Subcutaneous adipose tissue (tissue), 4 donors: ENCODE results near the gene IGSF21. TPM values are rescaled to one million over a fixed set of nuclear protein-coding genes. Genes with fewer than 3 reads are reported as not detected.

Source experiments
- total RNA-seq, 4 donors: library from RNA; depleted of rRNA; stranded (reverse); fragments of >200 nt; gene quantifications; one replicate each; pipeline ENCODE4 v1.1.0, GENCODE V29; 2016
- TF ChIP-seq, protein P1 (sequence below): fragments of 450-650 bp; IDR thresholded peaks from one replicate; pipeline ENCODE4 v1.5.1; 2016; ENCODE audit warnings: low read depth, mild to moderate bottlenecking, control low read depth, antibody characterized with exemption, moderate library complexity

IGSF21 gene
- total RNA-seq, 4 donors from 2014 or later = 0.98 to 12.6 (median 4.4) TPM; not detected in 1

GRCh38 chr1:18141661-18142060 is 34.1 kb downstream of the IGSF21 start:
- TF ChIP-seq, protein P1, sequence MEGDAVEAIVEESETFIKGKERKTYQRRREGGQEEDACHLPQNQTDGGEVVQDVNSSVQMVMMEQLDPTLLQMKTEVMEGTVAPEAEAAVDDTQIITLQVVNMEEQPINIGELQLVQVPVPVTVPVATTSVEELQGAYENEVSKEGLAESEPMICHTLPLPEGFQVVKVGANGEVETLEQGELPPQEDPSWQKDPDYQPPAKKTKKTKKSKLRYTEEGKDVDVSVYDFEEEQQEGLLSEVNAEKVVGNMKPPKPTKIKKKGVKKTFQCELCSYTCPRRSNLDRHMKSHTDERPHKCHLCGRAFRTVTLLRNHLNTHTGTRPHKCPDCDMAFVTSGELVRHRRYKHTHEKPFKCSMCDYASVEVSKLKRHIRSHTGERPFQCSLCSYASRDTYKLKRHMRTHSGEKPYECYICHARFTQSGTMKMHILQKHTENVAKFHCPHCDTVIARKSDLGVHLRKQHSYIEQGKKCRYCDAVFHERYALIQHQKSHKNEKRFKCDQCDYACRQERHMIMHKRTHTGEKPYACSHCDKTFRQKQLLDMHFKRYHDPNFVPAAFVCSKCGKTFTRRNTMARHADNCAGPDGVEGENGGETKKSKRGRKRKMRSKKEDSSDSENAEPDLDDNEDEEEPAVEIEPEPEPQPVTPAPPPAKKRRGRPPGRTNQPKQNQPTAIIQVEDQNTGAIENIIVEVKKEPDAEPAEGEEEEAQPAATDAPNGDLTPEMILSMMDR = no peak

- TF ChIP-seq, protein P1 = no peak
Measured at GRCh38 chr1:18142471-18142870, 34.9 kb downstream of the IGSF21 start.

- TF ChIP-seq, protein P1 = no peak
Measured at GRCh38 chr1:18142969-18143368, 35.4 kb downstream of the IGSF21 start.

DNA sequence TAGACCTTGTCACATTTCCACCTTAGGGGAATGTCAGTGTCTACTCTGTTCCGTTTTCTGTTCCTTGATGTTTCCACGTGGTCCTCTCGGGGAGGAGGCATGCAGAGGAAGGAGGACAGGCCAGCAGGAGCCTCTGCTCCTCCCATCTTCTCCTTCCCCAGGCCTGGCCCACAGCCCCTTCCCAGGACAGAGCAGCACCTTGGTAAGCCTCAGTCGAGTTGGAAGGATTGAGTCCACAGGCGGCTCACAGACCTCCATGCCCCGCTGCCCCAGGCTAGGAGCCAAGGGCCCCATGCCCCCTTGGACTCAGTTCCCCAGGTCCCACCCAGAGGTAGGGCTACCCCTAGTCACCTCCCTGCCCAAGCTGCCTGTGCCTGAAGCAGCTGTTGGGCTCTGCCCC is 36.5 kb downstream of the IGSF21 start:
- TF ChIP-seq, protein P1 = no peak

DNA sequence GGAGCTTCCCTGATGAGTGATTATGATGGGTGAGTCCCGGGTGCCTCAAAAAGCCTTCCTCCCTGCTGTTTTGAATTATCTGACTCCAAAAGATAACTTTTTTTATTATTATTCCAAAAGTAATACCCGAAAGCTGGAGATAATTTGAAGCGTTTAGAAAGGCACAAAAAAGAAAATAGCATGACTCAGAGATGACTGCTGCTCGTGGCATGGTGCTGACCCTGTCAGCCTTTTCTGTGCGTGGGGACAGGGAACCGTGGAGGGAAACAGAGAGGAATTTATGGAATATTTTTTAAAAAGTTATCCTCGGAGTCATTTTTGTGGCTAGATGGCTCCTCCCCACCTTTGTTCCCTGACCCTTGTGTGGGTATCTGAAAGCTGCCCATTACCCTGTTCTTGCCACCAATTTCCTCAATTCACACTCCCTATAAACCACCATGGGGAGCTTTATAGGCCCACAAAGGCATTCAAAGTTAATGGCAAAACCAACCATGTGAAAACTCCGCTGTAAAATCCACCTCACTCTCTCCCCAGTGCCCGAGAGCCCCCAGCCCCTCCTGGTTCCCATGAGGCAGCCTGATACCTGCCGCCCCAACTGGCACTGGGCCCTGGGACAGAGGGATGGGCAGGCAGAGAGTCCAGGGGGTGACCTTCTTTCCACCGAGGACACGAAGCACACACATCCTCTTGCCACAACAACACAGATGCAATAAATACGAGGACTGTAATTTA is 37.5 kb downstream of the IGSF21 start:
- TF ChIP-seq, protein P1 = no peak

DNA sequence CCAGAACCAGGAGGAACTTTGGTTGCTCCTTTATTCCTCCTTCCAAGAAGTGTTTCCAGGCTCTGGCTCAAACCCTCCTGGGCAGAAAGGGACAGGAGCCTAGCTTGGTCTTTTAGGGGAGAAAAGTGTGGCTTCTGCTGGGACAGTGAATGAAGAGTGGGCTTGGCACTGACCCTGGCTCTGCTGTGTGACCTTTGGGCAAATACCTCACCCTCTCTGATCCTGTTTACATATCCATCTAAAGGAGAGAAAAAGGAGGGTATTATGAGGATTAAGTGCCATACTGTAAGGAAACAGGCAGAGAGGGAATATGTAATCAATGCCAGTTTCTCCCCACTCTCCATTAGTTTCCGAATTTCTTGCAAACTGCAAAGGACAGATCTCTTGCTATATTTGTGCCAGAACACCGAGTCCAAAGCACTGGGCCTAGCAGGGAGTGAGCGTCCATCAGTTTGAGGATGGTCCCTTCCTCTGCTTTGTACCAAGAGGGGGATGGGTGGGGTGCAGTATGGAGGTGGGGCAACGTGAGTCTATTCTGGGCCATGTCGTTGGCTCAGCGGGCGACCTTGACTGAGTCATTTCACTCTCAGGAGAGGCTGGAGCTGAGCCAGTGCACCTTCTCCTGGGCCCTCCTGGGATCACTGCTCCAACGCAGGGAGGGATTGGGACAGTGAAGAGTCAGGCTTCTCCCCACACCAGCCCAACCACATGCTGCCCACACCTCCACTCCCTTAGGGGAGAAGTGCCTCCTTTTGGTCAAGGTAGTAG is 38.4 kb downstream of the IGSF21 start:
- TF ChIP-seq, protein P1 = no peak

DNA sequence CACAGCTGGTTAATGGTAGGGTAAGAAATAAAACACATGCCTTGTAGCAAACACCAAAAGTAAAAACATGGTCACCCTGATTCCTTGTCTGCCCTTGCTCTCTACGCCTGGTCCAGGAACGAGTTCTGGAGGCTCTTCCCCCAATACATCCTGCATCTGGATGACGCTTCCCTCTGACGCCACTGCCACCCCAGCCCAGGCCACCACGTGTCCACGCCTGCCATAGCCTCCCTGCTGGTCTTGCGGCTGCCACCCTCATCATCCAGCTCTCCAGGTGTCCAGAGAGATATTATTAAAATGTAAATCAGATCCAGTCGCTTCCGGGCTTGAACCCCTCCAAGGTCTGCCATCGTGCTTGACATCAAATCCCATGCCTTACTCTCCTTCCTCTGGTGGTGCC is 39.3 kb downstream of the IGSF21 start:
- TF ChIP-seq, protein P1 = no peak
